Mucosa of descending colon (tissue), 3 donors: ENCODE results near the gene CDK5R1. TPM values are rescaled to one million over a fixed set of nuclear protein-coding genes. Genes with fewer than 3 reads are reported as not detected.

ENCODE experiments used
- ATAC-seq: fragments of 200-7000 bp; cut with Tn5 transposase; one replicate; pipeline ENCODE4 v1.9.1; 2020; ENCODE audit warnings: mild to moderate bottlenecking, moderate library complexity
- DNase-seq, 3 donors: peaks; one replicate each; pipeline ENCODE4 v3.0.0-alpha.2; 2020
- H3K36me3 ChIP-seq: fragments of 200-600 bp; one replicate; pipeline ENCODE4 v1.8.0; 2021; ENCODE audit warnings: low read depth, mild to moderate bottlenecking
- H3K4me1 ChIP-seq: fragments of 200-600 bp; one replicate; pipeline ENCODE4 v1.8.0; 2021; ENCODE audit warnings: low read depth, mild to moderate bottlenecking
- H3K4me3 ChIP-seq: fragments of 200-600 bp; one replicate; pipeline ENCODE4 v1.8.0; 2021; ENCODE audit warnings: mild to moderate bottlenecking
- H3K9me3 ChIP-seq: fragments of 200-600 bp; one replicate; pipeline ENCODE4 v1.8.0; 2021; ENCODE audit warnings: mild to moderate bottlenecking
- intact Hi-C, 2 donors: fragments of 100-400 bp; cut with DNase I in 1 of 2; cut with micrococcal nuclease in 1 of 2; formaldehyde crosslinking; loops; one replicate each; pipeline versions ENCODE4 v1.11.0 to v1.11.1; 2022; cut with DNase I, micrococcal nuclease
- total RNA-seq, 3 donors: library from RNA; stranded (reverse); fragmentation: NEBNext Ultra II Directional in 2 of 3; extraction: Animal tissue kit (Norgen Biotek cat#: 25700) in 2 of 3; gene quantifications; one replicate each; pipeline versions ENCODE4 v1.2.1 to v1.2.4, GENCODE V29; 2021 to 2023
- TF ChIP-seq, protein P1 (sequence below): fragments of 200-600 bp; IDR thresholded peaks from one replicate; pipeline ENCODE4 v1.8.0; 2022; ENCODE audit warnings: antibody characterized with exemption, mild to moderate bottlenecking
- donor health status: DM: no; HTN: no; CAD: no; lungs with moderate emphysema.
- donor health status: DM: no; HTN: no; CAD: no.
- donor health status: DM: no; HTN: yes; CAD: no.

Gene CDK5R1
- total RNA-seq, 3 donors from 2014 or later, result 0.72 to 2.1 (median 1.3) TPM

DNA sequence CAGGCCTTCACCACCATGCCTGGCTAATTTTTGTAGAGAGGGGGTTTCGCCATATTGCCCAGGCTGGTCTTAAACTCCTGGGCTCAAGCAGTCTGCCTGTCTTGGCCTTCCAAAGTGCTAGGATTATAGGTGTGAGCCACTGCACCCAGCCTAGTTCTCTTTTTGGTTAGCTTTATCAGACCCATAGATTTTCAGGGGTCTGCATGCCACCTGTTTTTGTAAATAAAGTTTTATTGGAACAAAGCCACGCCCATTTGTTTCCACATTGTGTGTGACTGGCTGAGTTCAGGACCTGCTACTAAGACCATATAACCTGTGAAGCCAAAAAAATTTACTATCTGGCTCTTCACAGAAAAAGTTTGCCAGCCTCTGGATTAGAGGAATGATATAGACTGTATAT is 34.9 kb upstream of the CDK5R1 start:
- ATAC-seq, result no peak
- Histone ChIP-seq H3K36me3 (peaks cover 6% of the 10 kb centered on the region), H3K4me3 (no peak overlapping the region), H3K4me1 (peaks cover 5% of the 10 kb centered on the region), H3K9me3 (no peaks in the 10 kb centered on the region)
- TF ChIP-seq, protein P1, sequence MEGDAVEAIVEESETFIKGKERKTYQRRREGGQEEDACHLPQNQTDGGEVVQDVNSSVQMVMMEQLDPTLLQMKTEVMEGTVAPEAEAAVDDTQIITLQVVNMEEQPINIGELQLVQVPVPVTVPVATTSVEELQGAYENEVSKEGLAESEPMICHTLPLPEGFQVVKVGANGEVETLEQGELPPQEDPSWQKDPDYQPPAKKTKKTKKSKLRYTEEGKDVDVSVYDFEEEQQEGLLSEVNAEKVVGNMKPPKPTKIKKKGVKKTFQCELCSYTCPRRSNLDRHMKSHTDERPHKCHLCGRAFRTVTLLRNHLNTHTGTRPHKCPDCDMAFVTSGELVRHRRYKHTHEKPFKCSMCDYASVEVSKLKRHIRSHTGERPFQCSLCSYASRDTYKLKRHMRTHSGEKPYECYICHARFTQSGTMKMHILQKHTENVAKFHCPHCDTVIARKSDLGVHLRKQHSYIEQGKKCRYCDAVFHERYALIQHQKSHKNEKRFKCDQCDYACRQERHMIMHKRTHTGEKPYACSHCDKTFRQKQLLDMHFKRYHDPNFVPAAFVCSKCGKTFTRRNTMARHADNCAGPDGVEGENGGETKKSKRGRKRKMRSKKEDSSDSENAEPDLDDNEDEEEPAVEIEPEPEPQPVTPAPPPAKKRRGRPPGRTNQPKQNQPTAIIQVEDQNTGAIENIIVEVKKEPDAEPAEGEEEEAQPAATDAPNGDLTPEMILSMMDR, result no peak
- no peak for DNase-seq
- intact Hi-C loops, result no loop called here

DNA sequence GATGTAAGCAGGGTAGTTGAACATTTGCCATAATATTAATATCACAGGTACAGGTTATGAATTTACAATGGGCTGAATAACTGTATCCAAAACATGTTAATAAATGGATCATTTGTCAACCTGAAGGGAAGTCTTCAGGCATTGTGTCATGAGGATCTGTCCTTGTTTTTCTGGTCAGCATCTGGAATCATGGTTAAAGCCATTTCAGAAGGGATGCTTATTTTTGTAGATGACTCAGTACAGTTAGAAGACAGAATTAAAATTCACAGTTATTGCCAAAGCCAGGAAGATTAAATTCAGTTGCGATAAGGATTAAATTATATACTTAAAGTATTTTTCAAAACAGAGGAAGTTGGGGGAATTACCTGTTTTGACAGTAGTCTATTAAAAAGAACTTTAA is 34.5 kb upstream of the CDK5R1 start:
- Histone ChIP-seq H3K36me3 (peaks cover 6% of the 10 kb centered on the region), H3K4me1 (peaks cover under 1% of the 10 kb centered on the region), H3K4me3 (no peak overlapping the region), H3K9me3 (no peaks in the 10 kb centered on the region)
- ATAC-seq (no peak), DNase-seq (no peak)
- TF ChIP-seq, protein P1, result no peak
- intact Hi-C loops, result no loop called here

DNA sequence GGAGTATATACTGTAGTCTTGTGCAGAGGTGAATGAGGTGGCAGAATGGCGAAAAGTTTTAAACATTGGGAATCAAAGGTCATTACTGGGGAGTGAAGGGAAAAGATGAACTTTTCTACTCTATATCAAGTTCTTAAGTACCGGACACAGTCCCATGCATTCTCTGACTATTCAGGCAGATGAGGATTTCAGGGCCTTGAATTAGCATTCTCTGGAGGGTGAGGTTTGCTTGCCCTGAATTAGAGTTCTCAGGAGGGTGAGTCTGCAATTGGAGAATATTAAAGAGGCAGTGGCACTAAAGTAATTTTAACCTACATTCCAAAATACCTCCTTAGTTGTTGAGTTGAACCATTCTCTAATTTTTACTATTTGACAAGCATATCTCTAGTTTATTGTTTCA is 33.4 kb upstream of the CDK5R1 start:
- no peak for DNase-seq
- no peak for ATAC-seq
- TF ChIP-seq, protein P1, result no peak
- H3K36me3 ChIP-seq, result peaks cover 6% of the 10 kb centered on the region
- H3K4me1 ChIP-seq, result no peaks in the 10 kb centered on the region
- intact Hi-C loops, result no loop called here
- no peak overlapping the region for H3K4me3 ChIP-seq
- no peaks in the 10 kb centered on the region for H3K9me3 ChIP-seq

DNA sequence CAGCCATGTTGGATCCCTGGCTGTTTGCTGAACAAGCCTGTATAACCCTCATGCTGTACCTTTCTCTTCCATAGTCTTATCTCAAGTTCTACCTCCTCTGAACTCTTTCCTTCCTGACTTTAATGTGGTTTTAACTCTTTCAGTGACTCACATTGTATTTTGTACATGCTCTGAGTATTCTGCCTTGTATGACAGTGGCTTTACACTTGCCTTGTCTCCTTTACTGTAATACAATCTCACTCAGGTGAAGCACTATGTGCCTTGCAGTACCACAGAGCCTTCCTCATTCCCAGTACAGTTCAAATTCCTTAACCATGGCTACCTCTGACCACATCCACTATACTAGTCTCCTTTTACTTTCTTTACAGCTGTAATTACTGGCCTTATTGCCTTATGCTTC is 28.4 kb upstream of the CDK5R1 start:
- ATAC-seq (peak; percentile 91), DNase-seq (no peak)
- Histone ChIP-seq H3K4me1 (no peaks in the 10 kb centered on the region), H3K36me3 (peaks cover 6% of the 10 kb centered on the region), H3K4me3 (no peak overlapping the region), H3K9me3 (no peaks in the 10 kb centered on the region)
- intact Hi-C loops, result no loop called here
- TF ChIP-seq, protein P1, result no peak

DNA sequence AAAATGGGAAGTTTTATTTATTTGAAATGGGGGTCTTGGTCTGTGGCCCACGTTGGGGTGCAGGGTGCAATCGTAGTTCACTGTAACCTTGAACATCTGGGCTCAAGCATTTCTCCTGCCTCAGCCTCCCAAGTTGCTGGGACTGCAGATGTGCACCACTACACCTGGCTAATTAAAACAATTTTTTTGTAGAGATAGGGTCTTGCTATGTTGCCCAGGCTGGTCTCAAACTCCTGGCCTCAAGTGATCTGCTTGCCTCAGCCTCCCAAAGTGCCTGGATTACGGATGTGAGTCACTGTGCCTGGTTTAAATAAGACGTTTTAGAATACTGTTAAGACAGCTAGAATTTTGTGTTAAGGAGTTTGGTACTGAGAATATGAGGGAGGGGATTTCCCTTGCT is 26.7 kb upstream of the CDK5R1 start:
- DNase-seq (no peak), ATAC-seq (no peak)
- no peak overlapping the region for H3K4me3 ChIP-seq
- TF ChIP-seq, protein P1, result no peak
- H3K36me3 ChIP-seq, result peaks cover 2% of the 10 kb centered on the region
- intact Hi-C loops, result no loop called here
- no peaks in the 10 kb centered on the region for H3K9me3 ChIP-seq
- no peaks in the 10 kb centered on the region for H3K4me1 ChIP-seq

DNA sequence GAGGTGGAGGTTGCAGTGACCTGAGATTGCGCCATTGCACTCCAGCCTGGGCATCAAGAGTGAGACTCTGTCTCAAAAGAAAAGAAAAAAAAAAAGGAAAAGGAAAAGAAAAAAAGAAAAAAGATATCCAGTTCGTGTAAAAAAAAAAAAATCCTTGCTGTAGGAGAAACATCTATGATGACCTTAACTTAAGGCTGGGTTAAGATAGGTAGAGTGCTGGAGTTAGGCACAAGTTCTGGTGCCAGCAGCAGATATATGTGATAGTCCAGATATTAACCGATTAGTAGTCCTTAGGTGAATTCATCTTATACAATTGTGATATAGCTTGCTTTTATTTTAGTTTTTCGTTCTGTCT is 25.3 kb upstream of the CDK5R1 start:
- ATAC-seq (no peak), DNase-seq (no peak)
- no peaks in the 10 kb centered on the region for H3K9me3 ChIP-seq
- H3K4me1 ChIP-seq, result no peaks in the 10 kb centered on the region
- H3K36me3 ChIP-seq, result no peaks in the 10 kb centered on the region
- H3K4me3 ChIP-seq, result no peak overlapping the region
- TF ChIP-seq, protein P1, result no peak
- intact Hi-C loops, result no loop called here
